Osteoblast (primary cell): ENCODE results near the gene SLC6A5. TPM values are rescaled to one million over a fixed set of nuclear protein-coding genes. Genes with fewer than 3 reads are reported as not detected.

Source experiments
- DNase-seq: peaks from one replicate; pipeline ENCODE4 v3.0.0; 2011; ENCODE audit warnings: low spot score, mixed read lengths; ENCODE audit not compliant: insufficient read length; ENCODE audit errors: missing footprints
- H2AFZ ChIP-seq: 2 replicates; pipeline ENCODE4 v1.6.0; 2011; ENCODE audit warnings: mild to moderate bottlenecking, low read length
- H3K27ac ChIP-seq: 2 replicates; pipeline ENCODE4 v1.5.1; 2011; ENCODE audit warnings: mild to moderate bottlenecking, low read depth, low read length, moderate library complexity
- H3K27me3 ChIP-seq: 2 replicates; pipeline ENCODE4 v1.6.0; 2012; ENCODE audit warnings: mild to moderate bottlenecking, control low read depth, inconsistent platforms, low read length, moderate library complexity; ENCODE audit not compliant: insufficient read depth
- H3K36me3 ChIP-seq: 2 replicates; pipeline ENCODE4 v1.5.1; 2011; ENCODE audit warnings: mild to moderate bottlenecking, low read length, control low read depth, moderate library complexity; ENCODE audit not compliant: insufficient read depth
- H3K4me1 ChIP-seq: 2 replicates; pipeline ENCODE4 v1.5.1; 2011; ENCODE audit warnings: mild to moderate bottlenecking, low read length, control low read depth, moderate library complexity; ENCODE audit not compliant: insufficient read depth
- H3K4me2 ChIP-seq: 2 replicates; pipeline ENCODE4 v1.6.0; 2011; ENCODE audit warnings: mild to moderate bottlenecking, low read length; ENCODE audit not compliant: insufficient read depth
- H3K4me3 ChIP-seq: fragments of 200-600 bp; sonication (generic); 3 replicates; pipeline ENCODE4 v1.5.1; 2012; ENCODE audit warnings: mild to moderate bottlenecking, low read length, inconsistent platforms; ENCODE audit not compliant: insufficient read depth
- H3K79me2 ChIP-seq: 2 replicates; pipeline ENCODE4 v1.6.0; 2012; ENCODE audit warnings: mild to moderate bottlenecking, low read length, control low read depth, inconsistent platforms; ENCODE audit not compliant: insufficient read depth
- H3K9me3 ChIP-seq: 2 replicates; pipeline ENCODE4 v1.5.1; 2011; ENCODE audit warnings: low read depth, low read length, control low read depth
- H4K20me1 ChIP-seq: 2 replicates; pipeline ENCODE4 v1.6.0; 2012; ENCODE audit warnings: mild to moderate bottlenecking, low read length, control low read depth; ENCODE audit not compliant: insufficient read depth
- CTCF ChIP-seq: IDR thresholded peaks from 2 replicates; pipeline ENCODE4 v1.5.1; 2011; ENCODE audit warnings: mild to moderate bottlenecking, low read depth, low read length, moderate library complexity; ENCODE audit errors: extremely low read depth
- total RNA-seq: library from RNA; depleted of rRNA; stranded (reverse); fragments of >200 nt; gene quantifications from 2 replicates; pipeline ENCODE4 v1.2.3, GENCODE V29; 2012

Gene SLC6A5
- total RNA-seq, 1 donor, result not detected

- no peak overlapping the region for H3K27ac ChIP-seq
- DNase-seq, result no peak
- no peak for TF ChIP-seq CTCF
- no peaks in the 10 kb centered on the region for H3K4me1 ChIP-seq
- no peak overlapping the region for H2AFZ ChIP-seq
- peaks cover 3% of the 10 kb centered on the region for H3K27me3 ChIP-seq
- no peak overlapping the region for H3K4me3 ChIP-seq
- H4K20me1 ChIP-seq, result no peaks in the 10 kb centered on the region
- no peak overlapping the region for H3K4me2 ChIP-seq
- no peaks in the 10 kb centered on the region for H3K79me2 ChIP-seq
- no peaks in the 10 kb centered on the region for H3K9me3 ChIP-seq
- H3K36me3 ChIP-seq, result no peaks in the 10 kb centered on the region
Observed at GRCh38 chr11:20676658-20677057, 77.2 kb downstream of the SLC6A5 start.

GRCh38 chr11:20688761-20689160 lies 89.4 kb downstream of the SLC6A5 start:
- Histone ChIP-seq H3K9me3 (no peaks in the 10 kb centered on the region), H3K4me2 (no peak overlapping the region), H3K79me2 (no peaks in the 10 kb centered on the region), H3K27ac (no peak overlapping the region), H3K4me1 (no peaks in the 10 kb centered on the region), H3K4me3 (no peak overlapping the region), H2AFZ (no peak overlapping the region), H3K36me3 (no peaks in the 10 kb centered on the region), H4K20me1 (no peaks in the 10 kb centered on the region), H3K27me3 (no peaks in the 10 kb centered on the region)
- DNase-seq, result no peak
- no peak for TF ChIP-seq CTCF

- H3K79me2 ChIP-seq, result no peaks in the 10 kb centered on the region
- H3K27me3 ChIP-seq, result no peaks in the 10 kb centered on the region
- DNase-seq, result no peak
- H3K4me1 ChIP-seq, result no peaks in the 10 kb centered on the region
- no peak overlapping the region for H2AFZ ChIP-seq
- no peak overlapping the region for H3K4me3 ChIP-seq
- no peak overlapping the region for H3K4me2 ChIP-seq
- H4K20me1 ChIP-seq, result no peaks in the 10 kb centered on the region
- H3K36me3 ChIP-seq, result no peaks in the 10 kb centered on the region
- H3K9me3 ChIP-seq, result no peaks in the 10 kb centered on the region
- no peak overlapping the region for H3K27ac ChIP-seq
- no peak for TF ChIP-seq CTCF
Observed at GRCh38 chr11:20707876-20708275, 108.5 kb downstream of the SLC6A5 start.

Other genes with a start within 250 kb of the SLC6A5 start
- 24.2 and 46.3 TPM in 2 replicates for gene HTATIP2, start 235.9 kb upstream of the SLC6A5 start, total RNA-seq
- gene PRMT3, start 211.9 kb upstream of the SLC6A5 start, total RNA-seq, result 20.3 and 20.6 TPM in 2 replicates
- not detected in 2 replicates for gene NELL1, start 70.0 kb downstream of the SLC6A5 start, total RNA-seq